Neural cell (in vitro differentiated cells): ENCODE measurements around the gene MOV10L1.

Experiments used
- CTCF ChIP-seq: fragments of 450-650 bp; IDR thresholded peaks from 2 replicates; pipeline ENCODE4 v1.5.1; 2014; ENCODE audit warnings: antibody characterized with exemption, mild to moderate bottlenecking, moderate library complexity; ENCODE audit not compliant: poor library complexity, severe bottlenecking
- EP300 ChIP-seq: fragments of 450-650 bp; conservative IDR thresholded peaks from 2 replicates; pipeline ENCODE4 v1.6.1; 2014; ENCODE audit warnings: antibody characterized with exemption, mild to moderate bottlenecking, moderate library complexity; ENCODE audit not compliant: poor library complexity, severe bottlenecking
- EZH2 ChIP-seq: fragments of 200-600, 300-800 bp; shearing (Covaris generic), sonication (generic); IDR thresholded peaks from 2 replicates; pipeline ENCODE4 v1.6.1; 2014; ENCODE audit warnings: antibody characterized with exemption, low read length, borderline replicate concordance, mild to moderate bottlenecking; ENCODE audit not compliant: insufficient read depth, poor library complexity, severe bottlenecking
- POLR2AphosphoS5 ChIP-seq: IDR thresholded peaks from 2 replicates; pipeline ENCODE4 v1.6.1; 2012
- RAD21 ChIP-seq: fragments of 450-650 bp; conservative IDR thresholded peaks from 2 replicates; pipeline ENCODE4 v1.6.1; 2014; ENCODE audit warnings: antibody characterized with exemption, mild to moderate bottlenecking, moderate library complexity
- REST ChIP-seq: IDR thresholded peaks from 2 replicates; pipeline ENCODE4 v1.6.1; 2012; ENCODE audit warnings: borderline replicate concordance
- SMC3 ChIP-seq: fragments of 450-650 bp; conservative IDR thresholded peaks from 2 replicates; pipeline ENCODE4 v1.6.1; 2014; ENCODE audit warnings: antibody characterized with exemption, mild to moderate bottlenecking, moderate library complexity; ENCODE audit not compliant: poor library complexity
- TAF1 ChIP-seq: IDR thresholded peaks from 2 replicates; pipeline ENCODE4 v1.6.1; 2012; ENCODE audit warnings: low read depth

- TF ChIP-seq EZH2 = no peak
- no peak for TF ChIP-seq CTCF
- TF ChIP-seq EP300 = no peak
- no peak for TF ChIP-seq TAF1
- TF ChIP-seq REST = no peak
- TF ChIP-seq SMC3 = no peak
- no peak for TF ChIP-seq POLR2AphosphoS5
- no peak for TF ChIP-seq RAD21
Observed at GRCh38 chr22:50184004-50184901, 94.4 kb downstream of the MOV10L1 start.
